Stimulated activated CD4-positive, alpha-beta T cell treated with anti-CD3 and anti-CD28 coated beads, Interleukin-4, amount 100 ng/mL, for 24 hours (primary cell): ENCODE data around the gene SPHK2.
"Not testable (repeated sequence)": the region's sequence is repeated elsewhere in the genome, so short reads cannot be mapped to it uniquely, and the experiment has no call there.

Experiments used
- DNase-seq: peaks from one replicate; pipeline ENCODE4 v3.0.0-alpha.2; 2020

SPHK2 gene

GRCh38 chr19:48660852-48661710 lies 41.8 kb downstream of the SPHK2 start:
- peak; percentile 87 for DNase-seq

GRCh38 chr19:48661711-48662090 lies 42.4 kb downstream of the SPHK2 start:
- DNase-seq, result no peak

GRCh38 chr19:48663667-48664066 lies 44.4 kb downstream of the SPHK2 start:
- DNase-seq, result no peak

GRCh38 chr19:48664476-48664875 lies 45.2 kb downstream of the SPHK2 start:
- no peak for DNase-seq

GRCh38 chr19:48665786-48666185 lies 46.5 kb downstream of the SPHK2 start:
- no peak for DNase-seq

GRCh38 chr19:48668332-48668731 lies 49.0 kb downstream of the SPHK2 start:
- no peak for DNase-seq

- DNase-seq, result no peak
These were observed 49.5 kb downstream of the SPHK2 start for GRCh38 chr19:48668761-48669160.

GRCh38 chr19:48669903-48670668 lies 50.8 kb downstream of the SPHK2 start:
- DNase-seq, result no peak

- DNase-seq, result no peak
These were observed 51.6 kb downstream of the SPHK2 start for GRCh38 chr19:48670699-48671445.

GRCh38 chr19:48671446-48671995 lies 52.2 kb downstream of the SPHK2 start:
- DNase-seq, result no peak

- no peak for DNase-seq
These were observed 53.7 kb downstream of the SPHK2 start, which contains the start of gene NTN5 for GRCh38 chr19:48672994-48673393. NTN5 (minus strand) TSS chr19:48673017; CDS start chr19:48670986, 2,031 bp downstream.

GRCh38 chr19:48673436-48674100 lies 54.3 kb downstream of the SPHK2 start:
- no peak for DNase-seq

- DNase-seq, result no peak
These were observed 55.0 kb downstream of the SPHK2 start for GRCh38 chr19:48674216-48674809.

- peak; percentile 81 for DNase-seq
These were observed 55.9 kb downstream of the SPHK2 start for GRCh38 chr19:48674921-48675824.

GRCh38 chr19:48676487-48676886 lies 57.2 kb downstream of the SPHK2 start:
- no peak for DNase-seq

- no peak for DNase-seq
These were observed 57.6 kb downstream of the SPHK2 start for GRCh38 chr19:48676887-48677286.

GRCh38 chr19:48678201-48678600 lies 58.9 kb downstream of the SPHK2 start:
- no peak for DNase-seq

GRCh38 chr19:48680006-48680405 lies 60.7 kb downstream of the SPHK2 start:
- DNase-seq, result not testable (repeated sequence)
